NCI-H446 treated with DMSO at 0.1 percent for 48 hours (cell line): ENCODE data around the gene OR2M3.
"Not testable (repeated sequence)": the region's sequence is repeated elsewhere in the genome, so short reads cannot be mapped to it uniquely, and the experiment has no call there.

Experiments
- DNase-seq: peaks from one replicate; lab custom pipeline; 2025; lab: John Stamatoyannopoulos, UW

OR2M3 gene, protein sequence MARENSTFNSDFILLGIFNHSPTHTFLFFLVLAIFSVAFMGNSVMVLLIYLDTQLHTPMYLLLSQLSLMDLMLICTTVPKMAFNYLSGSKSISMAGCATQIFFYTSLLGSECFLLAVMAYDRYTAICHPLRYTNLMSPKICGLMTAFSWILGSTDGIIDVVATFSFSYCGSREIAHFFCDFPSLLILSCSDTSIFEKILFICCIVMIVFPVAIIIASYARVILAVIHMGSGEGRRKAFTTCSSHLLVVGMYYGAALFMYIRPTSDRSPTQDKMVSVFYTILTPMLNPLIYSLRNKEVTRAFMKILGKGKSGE

DNA sequence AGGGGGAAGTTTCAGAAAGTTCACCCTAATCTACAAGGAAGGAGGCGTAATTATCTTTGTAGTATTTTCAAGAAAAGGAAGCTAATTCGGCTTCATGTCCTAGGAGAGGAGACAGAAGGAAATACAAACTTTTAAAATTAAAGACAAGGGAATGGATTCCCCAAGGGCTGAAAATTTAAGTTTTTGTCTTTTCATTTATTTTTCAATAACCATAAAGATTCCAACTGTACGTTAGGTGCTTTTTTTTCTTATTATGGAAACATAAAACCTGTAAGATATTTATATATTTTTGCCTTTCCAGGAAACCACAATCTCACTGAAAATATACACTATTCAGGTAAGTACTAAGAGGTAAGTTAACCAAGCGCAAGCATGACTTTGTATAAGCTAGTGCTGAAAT is at the start of gene OR2M3:
Gene OR2M3, plus strand, starts transcription at position 301 of the 400 bp plus-strand sequence. CDS start 5,803 bp downstream, outside the sequence.
- DNase-seq: no peak

DNA sequence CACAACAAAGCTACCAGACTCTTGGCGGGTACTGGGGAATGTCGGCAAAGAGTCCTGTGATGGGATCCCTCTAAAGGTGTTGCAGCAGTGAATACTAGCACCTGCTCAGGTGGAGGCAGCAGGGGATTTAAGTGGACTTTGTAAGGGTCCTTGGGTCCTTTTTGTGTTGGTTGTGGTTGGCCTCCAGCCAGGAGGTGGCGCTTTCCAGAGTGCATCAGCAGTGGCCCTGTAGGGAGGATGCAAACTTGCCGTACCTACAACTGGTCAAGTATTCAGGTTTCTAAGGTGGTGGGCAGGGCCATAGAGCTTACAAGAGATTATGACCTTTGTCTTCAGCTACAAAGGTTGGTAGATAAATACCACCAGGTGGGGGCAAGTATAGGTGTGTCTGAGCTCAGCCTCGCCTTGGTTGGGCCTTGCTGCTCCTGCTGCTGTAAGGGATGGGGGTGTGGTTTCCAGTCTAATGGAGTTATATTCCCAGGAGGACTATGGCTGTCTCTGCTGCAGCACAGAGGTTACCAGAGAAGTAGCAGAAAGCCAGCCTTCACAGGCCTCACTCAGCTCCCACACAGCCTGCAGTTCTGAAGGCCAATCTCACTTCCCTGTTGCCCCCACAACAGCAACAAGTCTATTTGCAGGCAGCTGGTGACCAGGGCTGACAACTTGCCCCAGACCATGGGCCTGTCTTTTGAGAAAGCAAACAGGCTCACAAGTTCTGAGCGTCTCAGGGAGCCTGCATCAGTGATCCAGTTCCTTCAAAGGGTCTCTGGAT is 44.8 kb upstream of the OR2M3 start:
- DNase-seq: no peak

DNA sequence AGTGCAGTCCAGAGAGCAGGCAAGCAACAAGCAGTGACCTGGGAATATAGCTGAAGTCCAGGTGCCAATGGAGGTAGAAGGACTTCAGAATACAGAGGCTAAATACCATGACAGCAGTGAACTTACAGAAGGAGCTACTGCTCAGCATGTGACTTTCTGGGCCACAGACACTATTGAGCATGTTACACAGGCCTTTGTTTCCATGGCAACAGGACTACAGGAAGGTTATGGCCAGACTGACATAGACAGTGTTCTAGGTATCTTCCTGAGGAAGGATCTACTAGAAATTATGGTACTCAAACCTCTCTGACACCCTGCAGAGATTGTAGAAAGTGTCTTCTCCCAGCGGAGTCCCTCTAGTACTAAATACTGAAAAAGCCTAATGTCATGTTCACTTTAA is 41.1 kb upstream of the OR2M3 start:
- DNase-seq: no peak

DNA sequence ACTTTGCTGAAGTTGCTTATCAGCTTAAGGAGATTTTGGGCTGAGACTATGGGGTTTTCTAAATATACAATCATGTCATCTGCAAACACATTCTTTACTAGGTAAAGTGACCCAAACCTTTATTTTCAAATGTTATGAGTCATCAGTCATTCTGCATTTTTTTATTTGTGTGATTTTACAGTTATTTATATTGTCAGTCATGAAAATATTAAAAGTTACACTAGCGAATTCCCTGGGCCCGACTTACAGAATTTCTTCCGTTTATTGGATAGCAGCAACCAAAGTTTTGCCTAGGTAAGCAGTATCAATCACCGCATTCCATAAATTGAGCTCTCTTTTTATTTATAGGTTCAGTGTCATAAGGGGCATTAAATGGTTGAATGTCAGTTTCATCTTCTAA is 38.3 kb upstream of the OR2M3 start:
- DNase-seq: no peak

DNA sequence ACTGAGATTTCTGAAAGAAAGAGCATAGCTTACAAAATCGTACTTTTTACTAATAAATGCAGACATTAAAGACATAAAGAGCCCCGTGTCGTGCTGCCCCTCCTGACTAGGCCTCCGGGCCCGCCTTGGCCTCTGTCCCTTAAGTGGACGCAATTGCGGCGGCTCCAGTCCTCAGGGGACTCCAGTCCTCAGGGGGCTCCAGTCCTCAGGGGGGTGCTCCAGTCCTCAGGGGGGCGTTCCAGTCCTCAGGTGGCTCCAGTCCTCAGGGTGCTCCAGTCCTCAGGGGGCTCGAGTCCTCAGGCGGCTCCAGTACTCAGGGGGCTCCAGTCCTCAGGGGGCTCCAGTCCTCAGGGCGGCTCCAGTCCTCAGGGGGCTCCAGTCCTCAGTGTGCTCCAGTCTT is 33.0 kb upstream of the OR2M3 start:
- no peak for DNase-seq

DNA sequence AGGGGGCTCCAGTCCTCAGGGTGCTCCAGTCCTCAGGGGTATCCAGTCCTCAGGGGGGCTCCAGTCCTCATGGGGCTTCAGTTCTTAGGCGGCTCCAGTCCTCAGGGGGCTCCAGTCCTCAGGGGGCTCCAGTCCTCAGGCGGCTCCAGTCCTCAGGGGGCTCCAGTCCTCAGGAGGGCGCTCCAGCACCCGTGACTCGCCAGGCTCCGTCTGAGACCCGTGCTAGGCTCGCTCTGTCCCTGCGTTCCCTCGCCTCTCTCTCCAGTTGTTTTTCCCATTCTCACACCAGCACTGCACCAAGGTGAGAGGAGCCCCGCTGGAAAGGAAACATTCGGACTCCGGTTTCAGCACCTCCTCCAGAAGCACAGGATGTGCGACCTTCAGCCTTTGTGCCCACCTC is 31.9 kb upstream of the OR2M3 start:
- DNase-seq: no peak

DNA sequence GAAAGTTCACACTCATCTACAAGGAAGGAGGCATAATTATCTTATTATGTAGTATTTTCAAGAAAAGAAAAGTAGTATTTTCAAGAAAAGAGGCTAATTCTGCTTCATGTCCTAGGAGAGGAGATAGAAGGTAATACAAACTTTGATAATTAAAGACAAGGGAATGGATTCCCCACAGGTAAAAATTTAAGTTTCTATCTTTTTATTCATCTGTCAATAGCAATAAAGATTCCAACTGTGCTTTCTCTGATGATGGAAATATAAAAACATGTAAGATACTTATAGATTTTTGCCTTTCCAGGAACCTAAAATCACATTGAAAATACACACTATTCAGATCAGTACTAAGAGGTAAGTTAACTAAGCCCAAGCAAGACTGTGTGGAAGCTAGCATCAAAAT is 22.5 kb upstream of the OR2M3 start, which contains the start of gene OR2M2:
Gene OR2M2, plus strand, starts transcription at position 301 of the 400 bp plus-strand sequence. CDS start 5,165 bp downstream, outside the sequence.
- DNase-seq: no peak

DNA sequence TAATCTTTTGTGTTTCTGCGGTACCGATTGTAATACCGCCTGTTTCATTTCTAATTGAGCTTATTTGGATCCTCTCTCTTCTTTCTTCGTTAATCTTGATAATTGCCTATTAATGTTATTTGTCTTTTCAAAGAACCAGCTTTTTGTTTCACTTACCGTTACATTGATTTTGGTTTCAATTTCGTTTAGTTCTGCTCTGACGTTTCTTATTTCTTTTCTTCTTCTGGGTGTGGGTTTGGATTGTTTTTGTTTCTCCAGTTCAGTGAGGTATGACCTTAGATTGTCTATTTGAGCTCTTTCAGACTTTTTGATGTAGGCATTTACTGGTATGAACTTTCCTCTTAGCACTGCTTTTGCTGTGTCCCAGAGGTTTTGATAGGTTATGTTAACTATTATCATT is 13.1 kb upstream of the OR2M3 start:
- no peak for DNase-seq

DNA sequence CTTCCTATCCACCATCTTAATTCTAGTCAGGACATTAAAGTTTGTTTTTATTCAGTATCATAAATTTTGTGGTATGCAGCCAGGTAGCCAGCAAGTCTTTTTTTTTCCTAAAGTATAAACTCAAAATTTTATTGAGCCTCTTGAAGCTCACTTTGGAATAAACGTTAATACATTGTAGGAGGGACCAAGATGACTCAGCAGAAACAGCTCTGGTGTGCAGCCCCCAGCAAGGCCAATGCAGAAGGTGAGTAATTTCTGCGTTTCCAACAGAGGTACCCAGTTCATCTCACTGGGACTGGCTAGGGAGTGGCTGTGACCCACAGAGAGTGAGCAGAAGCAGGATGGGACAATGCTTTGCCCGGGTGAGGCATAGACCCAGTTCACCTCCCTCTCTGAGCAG is 9.7 kb upstream of the OR2M3 start:
- no peak for DNase-seq

DNA sequence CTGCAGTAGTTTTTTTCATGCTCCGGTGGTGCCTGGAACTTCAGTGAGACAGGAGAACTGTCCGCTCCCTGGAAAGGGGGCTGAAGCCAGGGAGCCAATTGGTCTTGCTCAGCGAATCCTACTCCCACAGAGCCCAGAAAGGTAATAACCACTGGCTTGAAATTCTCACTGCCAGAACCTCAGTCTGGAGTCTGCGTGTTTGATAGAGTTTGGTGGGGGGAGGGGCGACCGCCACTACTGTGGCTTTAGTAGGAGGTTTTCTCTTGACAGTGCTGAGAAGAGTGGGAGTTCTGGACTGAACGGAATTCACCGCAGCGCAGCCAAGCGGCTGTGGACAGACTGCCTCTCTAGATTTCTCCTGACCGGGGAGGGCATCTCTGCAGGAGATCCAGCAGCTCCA is 8.0 kb upstream of the OR2M3 start:
- no peak for DNase-seq

DNA sequence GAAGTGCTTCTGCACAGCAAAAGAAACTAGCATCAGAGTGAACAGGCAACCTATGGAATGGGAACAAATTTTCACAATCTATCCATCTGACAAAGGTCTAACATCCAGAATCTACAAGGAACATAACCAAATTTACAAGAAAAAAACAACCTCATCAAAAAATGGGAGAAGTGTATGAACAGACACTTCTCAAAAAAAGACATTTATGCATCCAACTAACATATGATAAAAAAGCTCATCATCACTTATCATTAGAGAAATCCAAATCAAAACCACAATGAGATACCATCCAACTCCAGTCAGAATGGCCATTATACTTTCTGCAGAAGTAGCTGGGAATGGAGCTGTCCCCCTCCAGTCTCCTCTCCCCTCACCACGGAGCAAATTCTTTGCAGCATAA is 2.9 kb upstream of the OR2M3 start:
- DNase-seq: no peak

DNA sequence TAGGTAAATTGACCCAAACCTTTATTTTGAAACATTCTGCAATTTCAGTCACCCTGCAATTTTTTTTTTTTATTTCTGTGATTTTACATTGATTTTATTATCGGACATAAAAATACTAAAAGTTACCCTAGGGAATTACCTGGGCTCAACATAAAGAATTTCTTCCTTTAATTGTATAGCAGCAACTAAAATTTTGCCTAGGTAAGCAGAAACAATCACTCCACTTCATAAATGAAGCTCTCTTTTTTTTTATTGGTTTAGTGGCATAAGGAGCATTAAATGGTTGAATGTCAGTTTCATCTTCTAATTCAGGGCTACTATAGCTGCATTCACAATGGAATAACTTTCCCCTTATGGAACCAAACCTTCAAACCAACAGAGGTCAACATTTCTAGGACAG is 18.8 kb downstream of the OR2M3 start:
- DNase-seq: no peak

DNA sequence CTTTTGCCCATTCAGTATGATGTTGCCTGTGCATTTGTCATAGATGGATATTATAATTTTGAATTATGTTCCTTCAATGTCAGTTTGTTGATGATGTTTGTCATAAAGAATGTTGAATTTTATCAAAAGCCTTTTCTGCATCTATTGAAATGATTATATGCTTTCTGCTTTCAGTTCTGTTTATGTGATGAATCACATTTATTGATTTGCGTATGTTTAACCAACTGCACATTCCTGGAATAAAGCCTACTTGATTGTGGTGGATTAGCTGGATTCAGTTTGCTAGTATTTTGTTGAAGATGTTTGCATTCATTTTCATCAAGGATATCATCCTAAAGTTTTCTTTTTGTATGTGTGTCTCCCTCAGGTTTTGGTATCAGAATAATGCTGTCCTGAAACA is 28.5 kb downstream of the OR2M3 start:
- no peak for DNase-seq

DNA sequence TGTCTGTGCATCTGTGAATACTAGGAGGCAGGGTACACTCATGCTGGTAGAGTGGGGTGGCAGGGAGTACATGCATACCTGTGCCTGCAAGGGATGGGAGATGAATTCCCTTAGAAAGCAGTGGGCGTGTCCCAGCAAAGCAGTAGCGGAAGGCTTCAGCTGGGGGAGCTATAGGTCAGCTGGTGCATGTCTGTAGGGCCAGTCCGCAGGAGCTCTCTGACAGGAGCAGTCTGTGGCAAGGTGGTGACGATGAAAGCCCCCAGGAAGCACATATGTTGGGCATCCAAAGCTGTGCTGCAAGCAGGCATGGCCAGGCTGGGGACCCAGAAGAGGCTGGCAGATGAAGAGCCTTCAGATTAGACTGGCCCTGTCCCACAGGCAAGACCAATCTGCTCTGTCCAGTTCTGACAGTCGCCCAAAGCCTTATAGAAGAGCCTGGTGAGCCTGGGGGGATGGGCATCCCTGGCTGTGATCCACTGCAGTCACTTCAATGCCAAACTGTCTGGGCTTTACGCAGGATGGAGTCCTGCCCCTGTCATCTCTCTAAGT is 32.4 kb downstream of the OR2M3 start:
- DNase-seq: no peak

DNA sequence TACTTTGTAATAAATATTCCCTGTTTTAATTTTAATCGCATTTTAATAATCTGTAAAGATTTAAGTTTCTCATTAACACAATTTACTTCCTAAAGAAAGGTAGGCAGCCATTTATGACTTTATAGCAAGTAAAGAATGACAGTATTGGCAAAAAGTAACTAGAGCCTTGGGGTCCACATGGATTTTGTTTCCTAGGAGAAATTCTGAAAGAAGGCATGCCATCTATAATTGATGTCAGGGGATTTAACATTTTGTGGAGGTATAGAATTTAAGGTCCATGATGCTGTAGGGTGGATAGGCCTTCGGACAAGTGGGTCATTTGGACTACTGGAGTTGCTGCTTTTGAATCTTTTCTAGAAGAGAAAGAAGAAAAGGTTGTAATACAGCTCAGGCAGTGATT is 34.1 kb downstream of the OR2M3 start, which contains the start of gene OR2M4:
Gene OR2M4, plus strand, starts transcription at position 301 of the 400 bp plus-strand sequence. CDS start 7,512 bp downstream, outside the sequence.
- no peak for DNase-seq

DNA sequence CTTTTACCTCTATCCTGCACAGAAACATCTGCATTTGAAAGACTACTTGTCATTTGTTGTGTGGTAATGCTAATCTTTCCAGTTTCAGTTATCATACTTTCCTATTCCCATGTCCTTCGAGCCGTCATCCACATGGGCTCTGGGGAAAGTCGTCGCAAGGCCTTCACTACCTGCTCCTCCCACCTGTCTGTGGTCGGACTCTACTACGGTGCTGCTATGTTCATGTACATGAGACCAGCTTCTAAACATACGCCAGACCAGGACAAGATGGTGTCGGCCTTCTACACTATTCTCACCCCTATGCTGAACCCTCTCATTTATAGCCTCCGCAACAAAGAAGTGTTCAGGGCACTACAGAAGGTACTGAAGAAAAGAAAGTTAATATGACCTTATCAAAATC is 42.4 kb downstream of the OR2M3 start:
- no peak for DNase-seq

DNA sequence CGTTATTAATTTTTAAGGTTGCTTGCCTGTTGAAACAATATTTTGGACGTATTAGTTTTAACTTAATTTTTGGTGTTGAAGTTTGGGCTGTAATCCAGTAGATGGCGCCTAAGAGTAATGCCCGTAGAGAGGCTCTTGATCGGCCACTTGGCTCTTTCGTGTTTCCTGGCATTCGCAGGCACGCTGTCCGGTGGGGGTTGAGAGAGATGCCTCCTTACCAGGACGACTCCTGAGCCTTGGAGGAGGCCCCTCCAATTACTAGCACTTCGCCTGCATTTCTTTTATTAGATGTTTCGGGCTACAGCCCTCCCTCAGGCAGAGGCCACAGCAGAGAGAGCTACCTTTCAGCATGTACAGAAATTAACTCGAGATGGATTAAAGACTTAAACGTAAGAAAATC is 46.1 kb downstream of the OR2M3 start:
- DNase-seq: no peak

DNA sequence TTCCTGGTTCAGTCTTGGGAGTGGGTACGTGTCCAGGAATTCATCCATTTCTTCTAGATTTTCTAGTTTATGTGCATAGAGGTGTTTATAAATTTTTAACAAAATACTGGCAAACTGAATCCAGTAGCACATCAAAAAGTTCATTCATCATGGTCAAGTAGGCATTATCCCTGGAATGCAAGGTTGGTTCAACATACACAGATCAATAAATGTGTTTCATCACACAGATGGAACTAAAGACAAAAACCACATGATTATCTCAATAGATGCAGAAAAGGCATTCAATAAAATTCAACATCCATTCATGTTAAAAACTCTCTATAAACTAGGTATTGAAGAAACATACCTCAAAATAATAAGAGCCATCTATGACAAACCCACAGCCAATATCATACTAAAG is 62.2 kb downstream of the OR2M3 start:
- not testable (repeated sequence) for DNase-seq
